Activated naive CD8-positive, alpha-beta T cell treated with anti-CD3 and anti-CD28 coated beads, Interleukin-2, amount 50 U/mL, for 16 hours (primary cell): ENCODE data around the gene ZNF674.
"Not testable (repeated sequence)": the region's sequence is repeated elsewhere in the genome, so short reads cannot be mapped to it uniquely, and the experiment has no call there.

ENCODE experiments used
- DNase-seq: peaks from one replicate; pipeline ENCODE4 v3.0.0-alpha.2; 2020; ENCODE audit warnings: low read depth, low spot score

ZNF674 gene

GRCh38 chrX:46571423-46572339 lies 26.5 kb upstream of the ZNF674 start:
- DNase-seq: no peak

DNA sequence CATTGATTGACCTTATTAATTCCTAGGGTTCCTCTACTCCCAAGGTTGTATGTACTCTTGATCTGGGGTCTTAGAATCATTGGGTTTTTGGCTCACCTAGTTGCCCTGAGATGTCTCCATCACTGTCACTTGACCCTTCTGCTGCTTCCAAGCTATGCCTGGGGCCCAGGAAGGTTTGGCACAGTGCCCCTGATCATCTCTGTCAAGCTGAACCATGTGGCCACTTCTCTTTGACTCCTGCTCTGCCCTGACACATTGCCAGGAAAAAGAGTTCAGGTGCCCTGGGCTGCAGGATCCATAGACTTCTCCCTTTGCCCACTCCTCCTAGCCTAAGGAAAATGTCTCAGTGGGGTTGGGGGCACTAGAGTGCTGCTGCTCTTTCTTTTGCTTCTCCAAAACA lies 24.4 kb upstream of the ZNF674 start:
- DNase-seq: no peak

DNA sequence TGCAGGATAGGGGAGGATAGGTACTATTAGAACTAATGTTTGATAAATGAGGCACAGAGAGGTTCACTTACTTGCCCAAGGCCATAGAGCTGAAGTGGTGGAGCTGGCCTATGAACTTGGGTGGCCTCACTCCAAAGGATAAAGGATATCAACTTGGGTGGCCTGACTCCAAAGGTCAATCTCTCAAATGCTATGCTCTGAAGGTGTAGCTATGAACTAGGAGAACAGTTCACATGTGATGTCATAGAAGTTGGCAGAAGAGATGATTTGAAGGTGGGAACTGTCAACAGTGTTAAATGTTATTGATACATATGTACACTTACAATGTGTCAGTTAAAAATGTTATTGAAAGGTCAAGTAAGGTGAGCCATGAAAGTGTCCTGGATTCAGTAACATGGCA lies 22.2 kb upstream of the ZNF674 start:
- DNase-seq: no peak

- no peak for DNase-seq
Observed at GRCh38 chrX:46561824-46562657, 16.8 kb upstream of the ZNF674 start.

- no peak for DNase-seq
Observed at GRCh38 chrX:46559062-46559461, 13.8 kb upstream of the ZNF674 start.

DNA sequence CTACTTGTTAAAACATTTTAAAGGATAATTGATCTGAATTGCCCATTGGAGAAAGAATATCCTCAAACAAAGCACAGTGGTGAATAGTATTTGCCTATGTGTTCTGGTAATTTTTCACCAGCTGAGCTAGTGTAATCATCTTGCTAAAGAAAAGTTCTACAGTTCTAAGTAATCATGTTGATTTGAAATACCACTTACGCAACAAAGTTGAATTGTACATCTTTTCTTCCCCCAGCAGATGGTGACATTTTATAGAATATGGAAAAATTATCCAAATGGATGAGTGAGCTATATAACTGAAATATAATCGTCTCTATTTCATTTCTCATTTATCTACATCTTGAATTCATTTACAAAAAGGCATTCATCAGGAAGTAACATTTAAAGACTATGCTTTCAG lies 9.7 kb upstream of the ZNF674 start:
- no peak for DNase-seq

DNA sequence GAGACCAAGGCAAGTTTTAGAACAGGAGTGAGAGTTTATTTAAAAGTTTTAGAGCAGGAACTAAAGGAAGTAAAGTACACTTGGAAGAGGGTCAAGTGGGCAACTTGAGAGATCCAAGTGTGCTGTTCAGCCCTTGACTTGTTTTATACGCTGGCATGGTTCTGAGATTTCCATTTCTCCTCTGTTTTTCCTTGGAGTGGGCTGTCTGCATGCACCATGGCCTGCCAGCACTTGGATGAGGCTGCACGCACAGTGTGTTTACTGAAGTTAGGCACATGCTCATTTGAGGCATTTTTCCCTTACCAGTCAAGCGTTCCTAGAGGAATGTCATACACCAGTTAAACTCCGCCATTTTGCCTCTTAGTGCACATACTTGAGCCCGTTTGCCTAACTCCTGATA lies 8.7 kb upstream of the ZNF674 start:
- DNase-seq: no peak

- no peak for DNase-seq
Observed at GRCh38 chrX:46551494-46552128, 6.4 kb upstream of the ZNF674 start.

GRCh38 chrX:46549914-46550313 lies 4.7 kb upstream of the ZNF674 start:
- DNase-seq: no peak

GRCh38 chrX:46547857-46548256 lies 2.6 kb upstream of the ZNF674 start:
- DNase-seq: no peak

DNA sequence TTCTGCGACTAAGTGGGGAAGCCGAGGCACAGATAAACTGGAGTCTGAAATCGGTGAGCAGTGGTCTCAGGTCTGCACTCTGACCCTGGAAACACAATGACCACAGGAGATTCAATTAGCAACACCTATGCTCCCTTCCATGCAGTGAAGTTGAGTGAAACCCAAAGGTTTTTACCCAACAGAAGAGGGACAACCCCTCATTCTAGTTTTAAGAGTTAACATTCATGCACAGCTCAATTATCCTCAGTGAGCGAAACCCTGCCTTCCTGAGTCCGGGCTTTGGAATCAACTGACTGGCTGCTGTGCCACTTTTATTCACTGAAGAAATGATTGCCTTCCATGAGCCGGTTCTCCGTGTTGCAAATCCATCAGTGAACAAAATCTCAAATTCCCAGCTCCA lies 694 bp downstream of the ZNF674 start:
- DNase-seq: not testable (repeated sequence)

GRCh38 chrX:46543441-46543840 lies 1.8 kb downstream of the ZNF674 start:
- no peak for DNase-seq

DNA sequence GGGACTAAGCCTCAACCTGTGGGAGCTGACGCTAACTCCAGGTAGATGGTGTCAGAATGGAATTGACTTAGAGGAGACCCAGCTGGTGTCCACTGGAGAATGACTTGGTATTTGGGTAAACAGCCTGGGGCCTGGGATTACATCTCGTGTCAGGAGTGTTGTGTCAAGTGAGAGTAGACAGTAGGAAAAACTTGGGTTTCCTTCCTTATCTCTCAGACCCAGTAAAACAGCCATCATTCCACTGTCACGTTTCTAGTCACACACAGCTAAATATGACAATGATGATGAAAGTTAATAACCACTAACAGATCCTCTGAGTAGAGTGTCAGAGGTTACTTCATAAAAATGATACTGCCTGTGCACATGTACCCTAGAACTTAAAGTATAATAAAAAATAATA lies 13.8 kb downstream of the ZNF674 start:
- DNase-seq: no peak

- not testable (repeated sequence) for DNase-seq
Observed at GRCh38 chrX:46530404-46530908, 14.8 kb downstream of the ZNF674 start.

GRCh38 chrX:46529740-46530403 lies 15.3 kb downstream of the ZNF674 start:
- not testable (repeated sequence) for DNase-seq

DNA sequence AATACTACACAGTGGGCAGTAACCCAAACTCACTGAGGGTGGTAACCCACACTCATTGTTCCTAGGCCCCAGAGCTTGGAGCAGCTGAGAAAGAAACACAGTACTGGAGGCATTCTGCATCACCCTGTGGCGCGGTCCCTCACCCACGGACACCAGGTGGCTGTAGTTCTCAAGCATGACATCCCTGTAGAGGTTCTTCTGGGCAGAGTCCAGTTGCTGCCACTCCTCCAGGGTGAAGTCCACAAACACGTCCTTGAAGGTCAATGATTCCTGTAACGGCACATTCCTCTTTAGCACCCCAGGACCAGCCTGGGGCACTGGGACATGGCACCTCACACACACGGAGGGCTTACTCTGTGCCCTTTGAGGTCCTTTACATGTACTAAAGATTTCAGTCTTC lies 16.6 kb downstream of the ZNF674 start:
- not testable (repeated sequence) for DNase-seq

DNA sequence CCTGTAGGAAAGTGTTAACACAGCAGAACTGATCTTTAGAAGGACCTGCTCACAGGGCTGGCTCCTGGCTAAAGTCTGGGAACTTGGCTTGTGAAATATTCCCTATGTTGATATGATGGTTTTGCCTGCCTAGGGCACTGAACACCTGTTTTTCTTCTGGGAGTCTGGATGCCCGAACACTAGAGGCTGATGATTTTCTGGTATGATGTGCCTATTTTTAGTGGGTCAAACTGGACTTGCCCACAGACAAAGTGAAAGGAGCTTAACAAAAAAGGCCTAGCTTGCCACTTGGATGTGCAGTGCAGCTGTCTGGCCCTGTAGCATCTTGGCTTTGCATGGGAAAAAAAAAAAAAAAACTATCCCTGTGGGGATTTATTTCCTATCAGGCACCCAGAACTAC lies 39.1 kb downstream of the ZNF674 start:
- DNase-seq: no peak

DNA sequence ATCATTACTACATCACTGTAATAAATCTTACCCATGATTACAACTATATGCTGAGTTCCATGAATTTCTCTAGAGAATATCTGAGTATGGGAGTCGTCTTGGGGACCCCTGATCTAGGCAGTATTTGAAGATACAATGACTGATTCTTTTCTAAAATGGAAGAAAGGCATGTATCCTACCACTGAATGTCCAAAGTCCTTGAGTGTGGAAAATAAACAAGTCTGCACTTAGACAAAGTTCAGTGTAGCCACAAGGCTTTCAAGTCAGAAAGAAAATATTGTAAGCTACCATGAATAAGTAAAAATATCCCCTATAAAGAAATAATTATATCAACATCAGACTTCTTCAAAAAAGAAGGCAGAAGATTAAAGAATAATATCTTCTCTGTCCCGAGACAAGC lies 42.4 kb downstream of the ZNF674 start:
- DNase-seq: no peak

DNA sequence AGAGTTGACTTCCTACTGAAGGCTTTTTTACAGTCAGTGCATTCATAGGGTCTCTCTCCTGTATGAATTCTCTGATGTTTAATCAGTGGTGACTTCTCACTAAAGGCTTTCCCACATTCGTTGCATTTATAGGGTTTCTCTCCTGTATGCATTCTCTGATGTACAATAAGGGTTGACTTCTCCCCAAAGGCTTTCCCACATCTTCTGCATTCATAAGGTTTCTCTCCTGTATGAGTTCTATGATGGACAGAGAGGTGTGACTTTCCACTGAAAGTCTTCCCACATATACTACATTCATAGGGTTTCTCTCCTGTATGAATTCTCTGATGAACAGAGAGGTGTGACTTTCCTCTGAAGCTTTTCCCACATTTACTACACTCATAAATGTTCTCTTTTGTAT lies 45.2 kb downstream of the ZNF674 start:
- no peak for DNase-seq

DNA sequence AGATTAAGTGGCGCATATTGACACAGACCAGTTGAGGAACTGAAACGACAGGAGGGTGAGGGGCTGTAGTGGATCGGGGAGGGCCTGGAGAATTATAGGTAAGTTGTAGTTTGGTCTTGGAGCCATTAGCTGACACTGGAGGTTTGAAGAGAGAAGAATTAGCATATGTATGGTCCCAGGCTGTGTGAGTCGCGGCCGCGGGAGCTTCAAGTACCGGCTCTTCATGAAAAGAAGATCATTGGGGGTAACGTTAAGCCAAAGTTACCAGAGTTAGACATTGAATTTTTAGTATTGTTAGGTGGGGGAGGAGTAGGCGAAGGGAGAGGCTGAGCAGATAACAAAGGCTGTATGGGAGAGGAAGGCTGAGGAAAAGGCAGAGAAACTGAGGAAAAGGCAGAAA lies 56.5 kb downstream of the ZNF674 start:
- no peak for DNase-seq

- DNase-seq: no peak
Observed at GRCh38 chrX:46485897-46486296, 59.3 kb downstream of the ZNF674 start.
